Activated CD8-positive, alpha-beta memory T cell treated with anti-CD3 and anti-CD28 coated beads, Interleukin-2, amount 50 U/mL, for 4 hours (primary cell): ENCODE measurements around the gene SFSWAP.
"Not testable (repeated sequence)": the region's sequence is repeated elsewhere in the genome, so short reads cannot be mapped to it uniquely, and the experiment has no call there.

Source experiments
- DNase-seq: peaks from one replicate; pipeline ENCODE4 v3.0.0-alpha.2; 2020

SFSWAP gene

GRCh38 chr12:131737150-131737827 is 26.4 kb downstream of the SFSWAP start:
- no peak for DNase-seq

GRCh38 chr12:131738196-131738595 is 27.3 kb downstream of the SFSWAP start:
- no peak for DNase-seq

GRCh38 chr12:131740626-131741025 is 29.7 kb downstream of the SFSWAP start:
- DNase-seq = no peak

GRCh38 chr12:131742761-131743160 is 31.9 kb downstream of the SFSWAP start:
- DNase-seq = not testable (repeated sequence)

- not testable (repeated sequence) for DNase-seq
Observed at GRCh38 chr12:131743410-131743809, 32.5 kb downstream of the SFSWAP start.

GRCh38 chr12:131743880-131744279 is 33.0 kb downstream of the SFSWAP start:
- DNase-seq = not testable (repeated sequence)

- not testable (repeated sequence) for DNase-seq
Observed at GRCh38 chr12:131744675-131745074, 33.8 kb downstream of the SFSWAP start.

GRCh38 chr12:131745706-131746105 is 34.8 kb downstream of the SFSWAP start:
- DNase-seq = no peak

GRCh38 chr12:131747276-131748177 is 36.6 kb downstream of the SFSWAP start:
- no peak for DNase-seq

- DNase-seq = no peak
Observed at GRCh38 chr12:131749618-131750315, 38.9 kb downstream of the SFSWAP start.

- DNase-seq = no peak
Observed at GRCh38 chr12:131751335-131751734, 40.4 kb downstream of the SFSWAP start.

GRCh38 chr12:131752451-131752850 is 41.6 kb downstream of the SFSWAP start:
- no peak for DNase-seq

- DNase-seq = no peak
Observed at GRCh38 chr12:131753005-131753404, 42.1 kb downstream of the SFSWAP start.

- DNase-seq = no peak
Observed at GRCh38 chr12:131753757-131754156, 42.9 kb downstream of the SFSWAP start.

- DNase-seq = no peak
Observed at GRCh38 chr12:131754184-131754583, 43.3 kb downstream of the SFSWAP start.

GRCh38 chr12:131755305-131756113 is 44.6 kb downstream of the SFSWAP start:
- no peak for DNase-seq

- no peak for DNase-seq
Observed at GRCh38 chr12:131756441-131756840, 45.6 kb downstream of the SFSWAP start.

GRCh38 chr12:131757111-131757510 is 46.2 kb downstream of the SFSWAP start:
- DNase-seq = no peak

- no peak for DNase-seq
Observed at GRCh38 chr12:131758016-131758739, 47.3 kb downstream of the SFSWAP start.

GRCh38 chr12:131759176-131759575 is 48.3 kb downstream of the SFSWAP start:
- DNase-seq = no peak

- no peak for DNase-seq
Observed at GRCh38 chr12:131761638-131762037, 50.7 kb downstream of the SFSWAP start.

GRCh38 chr12:131764738-131765137 is 53.8 kb downstream of the SFSWAP start:
- no peak for DNase-seq
